Measurements from ENCODE around the gene PCBP3.

PCBP3 gene

DNA sequence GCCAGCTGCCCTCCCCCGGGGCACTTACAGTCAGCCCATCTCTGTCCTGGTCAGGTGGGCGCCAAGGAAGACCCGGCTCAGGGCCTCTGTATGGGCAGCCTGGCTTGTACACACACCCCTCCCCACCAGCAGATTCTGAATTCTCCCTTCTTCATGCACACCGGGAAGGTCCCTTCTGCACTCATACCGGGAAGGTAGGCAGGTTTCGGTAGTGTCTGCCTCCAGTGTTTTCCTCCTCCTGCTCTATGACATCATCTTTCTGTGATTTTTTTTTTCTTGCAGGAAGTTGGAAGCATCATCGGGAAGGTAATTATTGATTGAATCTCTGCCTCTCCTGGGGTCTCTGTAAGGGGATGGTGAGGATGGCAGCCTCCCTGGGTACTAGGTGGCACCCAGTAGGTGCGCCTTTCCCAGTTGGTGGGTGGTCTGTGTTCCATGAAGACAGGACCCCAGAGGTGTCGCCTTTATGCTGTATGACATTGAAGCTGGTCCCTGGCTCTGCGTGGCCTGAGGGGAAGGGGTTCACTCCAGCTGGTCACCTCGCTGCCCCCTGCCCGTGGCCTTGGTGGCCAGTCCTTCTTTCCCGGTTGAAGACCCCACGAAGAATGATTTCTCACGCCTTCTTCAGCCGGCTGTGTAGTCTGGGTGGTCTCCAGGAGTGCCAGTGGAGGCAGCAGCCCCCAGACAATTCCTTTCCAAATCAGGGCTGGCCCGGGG lies 255.9 kb downstream of the PCBP3 start:
- DNase-seq = no peak

- DNase-seq = no peak
Measured at GRCh38 chr21:45900034-45900868, 256.7 kb downstream of the PCBP3 start.

DNA sequence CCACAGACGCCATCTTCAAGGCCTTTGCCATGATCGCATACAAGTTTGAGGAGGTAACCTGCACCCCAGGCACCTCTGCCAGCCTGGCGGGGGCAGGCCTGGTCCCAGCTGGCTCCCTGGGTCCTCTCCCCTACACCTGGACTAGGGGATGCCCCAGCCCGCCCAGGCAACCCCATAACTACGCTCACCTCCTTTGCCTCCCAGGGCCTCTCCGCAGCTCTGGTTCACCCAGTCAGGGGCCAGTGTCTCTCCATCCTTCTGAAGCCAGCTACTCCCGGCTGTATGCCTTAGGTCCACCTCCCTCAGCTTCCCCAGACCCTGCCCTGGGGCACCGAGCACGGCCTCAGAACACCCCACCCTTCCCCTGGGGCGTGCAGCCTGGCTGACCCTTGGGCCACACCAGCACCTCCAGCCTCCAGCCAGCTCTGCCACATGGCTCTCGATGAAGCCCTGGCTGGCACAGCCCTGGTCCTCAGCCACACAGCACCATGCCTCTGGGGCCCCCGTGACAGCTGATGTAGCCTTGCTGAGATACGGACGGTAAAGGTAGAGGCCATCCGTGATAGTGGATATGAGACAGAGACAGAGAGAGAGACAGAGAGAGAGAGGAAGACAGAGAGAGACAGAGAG lies 257.7 kb downstream of the PCBP3 start:
- DNase-seq = no peak

DNA sequence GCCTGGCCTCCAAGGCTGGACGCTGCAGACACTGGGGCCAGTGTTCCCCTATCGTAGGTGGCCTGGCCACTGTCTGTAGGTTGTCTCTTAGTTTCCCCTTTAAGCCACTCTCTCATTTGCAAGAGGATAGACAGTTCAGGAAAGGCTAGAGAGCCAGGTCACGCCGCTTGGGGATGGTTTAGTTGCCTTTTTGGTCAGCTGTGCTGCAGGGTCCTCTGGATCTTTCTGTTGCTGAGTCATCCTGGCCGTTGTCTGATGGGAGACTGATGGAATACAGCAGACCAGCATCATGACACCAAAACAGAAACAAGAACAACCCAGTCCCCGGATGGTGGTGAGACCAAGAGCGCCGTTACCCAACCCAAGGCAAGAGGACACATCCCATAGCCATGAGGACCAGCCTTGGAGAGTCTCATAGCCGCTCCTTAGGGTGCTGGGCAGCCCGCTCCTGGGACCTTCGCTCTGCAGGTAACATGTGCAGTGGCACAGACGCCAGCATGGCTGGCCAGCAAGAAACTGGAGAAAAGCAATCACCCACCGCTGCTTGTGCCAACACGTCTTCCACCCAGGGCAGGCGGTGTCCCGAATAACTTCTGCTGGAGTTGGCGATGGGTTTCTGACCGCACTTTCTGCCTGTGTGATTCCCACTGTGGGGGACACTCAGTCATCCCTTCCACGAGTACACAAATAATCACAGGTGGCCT lies 258.9 kb downstream of the PCBP3 start:
- no peak for DNase-seq

GRCh38 chr21:45905196-45905595 lies 261.7 kb downstream of the PCBP3 start:
- DNase-seq = no peak

DNA sequence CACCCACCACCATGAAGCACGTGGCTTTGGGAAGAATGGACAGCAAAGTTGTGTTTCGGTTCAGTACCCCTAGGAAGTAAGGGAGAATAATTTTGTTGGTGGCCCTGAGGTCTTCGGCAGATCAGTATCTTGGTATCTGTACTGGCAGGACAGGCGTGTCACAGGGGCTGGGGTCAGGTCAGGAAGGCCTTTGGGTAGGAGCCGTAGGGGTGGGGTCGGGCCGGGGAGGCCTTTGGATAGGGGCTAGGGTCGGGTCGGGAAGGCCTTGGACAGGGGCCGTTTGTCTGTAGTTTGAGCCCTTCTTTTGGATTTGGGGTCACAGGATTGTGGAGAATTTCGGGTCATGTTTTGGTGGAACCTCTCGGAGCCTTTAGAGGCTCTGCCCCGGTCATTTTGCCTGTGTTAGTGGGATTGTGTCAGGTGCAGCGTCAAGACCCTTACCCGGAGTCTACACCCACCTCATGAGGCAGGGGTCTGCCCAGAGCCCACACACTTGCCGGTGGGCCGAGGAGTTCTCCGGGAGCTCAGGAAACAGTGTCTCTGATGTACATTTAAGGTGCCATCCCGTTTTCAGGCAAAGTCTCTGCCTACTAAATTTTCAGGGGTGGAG lies 262.8 kb downstream of the PCBP3 start:
- no peak for DNase-seq

DNA sequence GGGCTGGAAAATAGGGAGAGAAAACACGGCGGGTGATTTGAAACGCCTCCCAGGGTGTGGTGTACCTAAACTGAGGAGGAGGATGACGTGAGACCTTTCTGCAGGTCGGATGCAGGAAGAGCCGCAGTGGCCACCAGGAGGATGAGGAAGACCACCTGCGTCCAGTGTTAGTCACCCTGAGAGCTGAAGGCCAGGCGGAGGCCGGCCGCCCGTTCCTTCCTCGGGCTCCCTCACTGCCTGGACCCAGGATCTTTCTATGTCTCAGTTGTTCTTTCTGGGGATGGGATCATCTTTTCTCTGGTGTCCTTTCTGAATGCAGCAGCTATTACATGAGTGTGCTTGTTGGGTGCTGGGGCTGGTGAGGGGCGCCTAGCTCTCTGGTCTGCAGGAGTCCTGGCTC lies 263.3 kb downstream of the PCBP3 start:
- no peak for DNase-seq

GRCh38 chr21:45908536-45909237 lies 265.2 kb downstream of the PCBP3 start:
- no peak for DNase-seq

DNA sequence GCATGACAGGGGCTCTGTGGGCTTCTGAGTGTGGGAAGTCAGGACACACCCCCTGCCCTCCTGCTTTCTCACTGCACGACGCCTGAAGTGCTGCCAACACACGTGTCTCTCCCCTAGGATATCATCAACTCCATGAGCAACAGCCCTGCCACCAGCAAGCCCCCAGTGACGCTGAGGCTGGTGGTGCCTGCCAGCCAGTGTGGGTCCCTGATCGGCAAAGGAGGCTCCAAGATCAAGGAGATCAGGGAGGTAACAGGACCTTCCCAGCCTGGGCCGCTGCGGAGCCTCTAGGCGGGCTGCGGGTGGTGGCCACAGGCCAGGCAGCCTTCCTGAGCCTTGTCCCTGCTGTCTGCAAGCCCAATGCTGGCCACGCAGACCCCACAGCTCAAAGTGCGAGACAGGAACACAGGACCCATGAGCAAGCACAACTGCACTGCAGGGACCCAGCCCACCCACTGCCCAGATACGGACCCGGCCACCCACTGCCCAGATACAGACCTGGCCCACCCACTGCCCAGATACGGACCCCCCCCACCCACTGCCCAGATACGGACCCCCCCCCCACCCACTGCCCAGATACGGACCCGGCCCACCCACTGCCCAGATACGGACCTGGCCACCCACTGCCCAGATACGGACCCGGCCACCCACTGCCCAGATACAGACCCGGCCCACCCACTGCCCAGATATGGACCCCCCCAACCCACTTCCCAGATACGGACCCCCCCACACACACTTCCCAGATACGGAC lies 265.9 kb downstream of the PCBP3 start:
- DNase-seq = no peak

- DNase-seq = no peak
Measured at GRCh38 chr21:45910155-45910547, 266.6 kb downstream of the PCBP3 start.

GRCh38 chr21:45910548-45911221 lies 267.2 kb downstream of the PCBP3 start:
- DNase-seq = no peak

DNA sequence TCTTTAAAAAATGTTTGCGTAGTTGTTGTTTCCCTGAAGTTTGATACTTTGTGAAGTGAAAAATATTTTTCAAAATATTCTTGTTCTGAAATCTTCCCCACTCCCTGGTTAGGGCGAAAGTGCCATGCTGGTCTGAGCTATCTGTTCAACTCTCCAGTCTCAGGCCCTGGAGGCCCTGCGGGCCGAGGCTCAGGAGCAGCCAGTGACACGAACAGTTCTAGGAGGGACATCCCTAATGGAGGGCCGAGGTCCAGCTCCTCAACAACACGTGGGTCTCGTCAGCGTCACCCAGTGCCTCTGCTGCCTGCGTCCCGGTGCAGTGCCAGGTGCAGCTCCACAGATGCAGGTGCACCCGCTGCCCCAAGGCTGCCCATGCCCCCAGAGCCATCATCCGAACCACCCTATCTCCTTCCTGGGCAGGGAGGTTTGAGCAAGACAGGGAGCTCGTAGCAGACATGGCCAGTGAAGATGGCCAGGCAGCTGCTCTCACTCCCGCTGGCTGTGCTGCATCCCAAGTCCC lies 268.3 kb downstream of the PCBP3 start:
- no peak for DNase-seq

GRCh38 chr21:45912611-45913417 lies 269.3 kb downstream of the PCBP3 start:
- no peak for DNase-seq

GRCh38 chr21:45913418-45913765 lies 269.9 kb downstream of the PCBP3 start:
- DNase-seq = no peak

DNA sequence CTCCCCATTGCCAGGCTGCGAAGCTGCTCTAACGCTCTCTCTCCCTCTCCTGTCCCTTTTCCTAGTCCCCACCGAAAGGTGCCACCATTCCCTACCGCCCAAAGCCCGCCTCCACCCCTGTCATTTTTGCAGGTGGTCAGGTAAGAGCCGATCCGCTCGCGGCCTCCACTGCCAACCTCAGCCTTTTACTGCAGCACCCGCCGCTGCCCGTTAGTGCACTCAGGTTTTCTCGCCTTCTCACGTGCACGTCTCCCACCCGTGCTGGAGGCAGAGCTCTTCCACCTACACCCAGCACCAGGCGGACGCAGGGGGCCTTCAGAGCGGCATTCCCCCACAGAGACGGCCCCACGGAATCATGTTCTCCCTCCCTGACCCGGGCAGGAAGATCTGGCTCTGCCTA lies 270.4 kb downstream of the PCBP3 start:
- DNase-seq = no peak

GRCh38 chr21:45914321-45914845 lies 270.9 kb downstream of the PCBP3 start:
- DNase-seq = no peak

DNA sequence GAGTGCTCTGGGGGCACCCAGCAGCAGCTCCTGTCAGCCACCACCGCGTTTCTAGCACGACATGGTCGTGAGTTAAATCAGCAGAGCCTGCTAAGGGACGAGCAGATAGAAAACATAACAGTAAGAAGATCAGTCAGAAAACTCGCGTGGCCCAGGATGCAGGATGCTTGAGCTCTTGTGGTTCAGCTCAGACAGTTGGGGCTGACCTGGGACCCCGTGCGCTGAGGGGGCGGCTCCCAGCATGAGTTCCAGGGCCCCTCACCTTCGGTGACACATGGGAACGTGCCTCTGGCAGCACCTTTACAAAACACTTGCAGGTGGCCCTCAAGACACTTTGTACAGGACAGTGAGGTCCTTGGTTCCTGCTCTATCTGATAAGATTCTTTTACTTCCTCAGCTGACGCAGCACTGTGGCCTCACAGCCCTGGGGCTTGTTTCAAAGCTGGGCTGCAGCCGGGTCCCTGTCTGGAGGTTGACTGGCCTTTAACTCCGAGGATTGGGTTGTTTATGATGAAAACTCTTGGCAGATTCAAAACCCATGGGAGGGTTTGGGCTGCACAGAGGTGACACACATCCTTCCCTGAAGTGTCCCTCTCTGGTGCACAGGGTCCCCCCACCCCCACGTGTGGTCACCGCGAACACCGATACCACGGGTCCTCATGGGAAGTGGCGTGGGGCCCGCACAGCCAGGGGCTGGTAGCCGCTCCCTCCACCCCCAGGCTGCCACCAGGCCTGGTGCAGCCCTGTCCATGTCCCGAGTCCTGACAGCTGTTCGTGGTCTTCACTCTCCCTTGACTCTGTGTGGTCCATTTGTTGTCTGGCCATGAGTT lies 272.7 kb downstream of the PCBP3 start:
- DNase-seq = no peak

DNA sequence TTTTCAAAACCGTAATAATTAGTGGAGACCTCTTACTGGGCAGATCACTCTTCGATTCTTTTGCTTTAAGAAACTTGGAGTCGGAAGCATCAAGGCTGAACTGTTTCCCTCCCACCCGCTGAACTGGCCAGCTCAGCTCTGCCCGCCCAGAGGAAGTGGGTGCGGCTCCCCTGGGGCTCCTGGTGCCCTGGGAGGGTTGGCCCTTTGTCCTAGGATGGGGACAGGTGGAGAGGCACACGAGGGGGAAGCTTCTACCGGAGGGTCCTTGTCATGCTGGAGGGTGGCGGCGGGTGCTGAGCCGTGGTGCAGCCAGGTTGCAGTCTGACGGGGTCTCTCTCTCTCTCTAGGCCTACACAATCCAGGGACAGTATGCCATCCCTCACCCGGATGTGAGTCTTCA lies 273.7 kb downstream of the PCBP3 start:
- no peak for DNase-seq

DNA sequence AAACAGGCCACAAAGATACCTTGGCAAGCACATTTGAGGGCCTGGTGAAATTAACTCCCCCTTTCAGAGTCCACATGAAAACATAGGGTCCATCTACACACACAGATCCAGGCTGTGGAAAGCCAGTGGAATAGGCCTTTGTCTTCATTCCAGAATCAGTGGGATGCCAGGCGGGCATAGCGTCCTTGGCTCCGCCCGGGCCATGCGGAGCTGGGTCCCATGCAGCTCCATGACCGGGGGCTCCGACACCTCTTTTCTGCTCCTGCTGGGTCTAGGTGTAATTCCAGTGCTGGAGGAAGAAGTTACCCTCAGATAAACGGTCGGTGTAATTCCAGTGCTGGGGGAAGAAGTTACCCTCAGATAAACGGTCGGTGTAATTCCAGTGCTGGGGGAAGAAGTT lies 274.5 kb downstream of the PCBP3 start:
- DNase-seq = no peak
